Measurements from ENCODE around the gene PRG3.
"Not testable (repeated sequence)": the region's sequence is repeated elsewhere in the genome, so short reads cannot be mapped to it uniquely, and the experiment has no call there.

The PRG3 gene

DNA sequence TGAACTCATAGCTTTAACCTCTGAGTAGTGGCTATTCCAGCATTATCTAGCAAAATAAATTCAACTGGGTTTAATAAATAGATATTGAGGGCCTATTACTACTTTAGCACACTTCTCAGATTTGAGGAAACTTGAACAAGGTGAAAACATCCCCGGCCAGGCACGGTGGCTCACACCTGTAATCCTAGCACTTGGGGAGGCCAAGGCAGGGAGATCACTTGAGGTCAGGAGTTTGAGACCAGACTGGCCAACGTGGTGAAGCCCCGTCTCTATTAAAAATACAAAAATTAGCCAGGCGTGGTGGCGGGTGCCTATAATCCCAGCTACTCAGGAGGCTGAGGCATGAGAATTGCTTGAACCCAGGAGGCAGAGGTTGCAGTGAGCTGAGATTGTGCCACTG is 44.1 kb downstream of the PRG3 start:
- not testable (repeated sequence) for DNase-seq (ENCODE audit: low read depth)

DNA sequence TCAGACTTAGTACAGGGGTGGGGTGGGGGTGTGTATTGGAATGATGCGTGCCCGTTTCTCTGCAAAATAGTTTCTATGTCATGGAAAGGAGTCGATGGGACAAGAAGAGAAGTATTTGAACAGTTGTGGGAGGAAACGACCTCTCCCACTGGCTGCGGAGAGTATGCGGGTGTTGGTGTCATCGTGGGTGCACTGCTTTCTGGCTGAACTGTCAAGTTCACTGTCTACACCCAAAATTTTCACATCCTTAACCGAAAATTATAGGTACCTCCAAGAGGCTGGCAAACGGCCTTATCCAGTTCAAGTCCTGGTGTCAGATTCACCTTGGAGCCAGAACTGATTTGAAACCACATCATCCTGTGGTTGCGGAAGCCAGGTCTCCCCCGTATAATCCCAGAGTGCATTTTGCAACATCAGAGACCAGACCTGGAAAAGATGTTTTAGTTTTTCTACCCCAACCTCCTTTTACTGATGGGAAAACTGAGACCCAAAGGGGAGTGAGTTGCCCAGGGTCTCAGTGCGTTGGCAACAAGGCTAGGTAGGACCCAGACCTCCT is 44.8 kb downstream of the PRG3 start:
- no peak for DNase-seq (ENCODE audit: low read depth)

DNA sequence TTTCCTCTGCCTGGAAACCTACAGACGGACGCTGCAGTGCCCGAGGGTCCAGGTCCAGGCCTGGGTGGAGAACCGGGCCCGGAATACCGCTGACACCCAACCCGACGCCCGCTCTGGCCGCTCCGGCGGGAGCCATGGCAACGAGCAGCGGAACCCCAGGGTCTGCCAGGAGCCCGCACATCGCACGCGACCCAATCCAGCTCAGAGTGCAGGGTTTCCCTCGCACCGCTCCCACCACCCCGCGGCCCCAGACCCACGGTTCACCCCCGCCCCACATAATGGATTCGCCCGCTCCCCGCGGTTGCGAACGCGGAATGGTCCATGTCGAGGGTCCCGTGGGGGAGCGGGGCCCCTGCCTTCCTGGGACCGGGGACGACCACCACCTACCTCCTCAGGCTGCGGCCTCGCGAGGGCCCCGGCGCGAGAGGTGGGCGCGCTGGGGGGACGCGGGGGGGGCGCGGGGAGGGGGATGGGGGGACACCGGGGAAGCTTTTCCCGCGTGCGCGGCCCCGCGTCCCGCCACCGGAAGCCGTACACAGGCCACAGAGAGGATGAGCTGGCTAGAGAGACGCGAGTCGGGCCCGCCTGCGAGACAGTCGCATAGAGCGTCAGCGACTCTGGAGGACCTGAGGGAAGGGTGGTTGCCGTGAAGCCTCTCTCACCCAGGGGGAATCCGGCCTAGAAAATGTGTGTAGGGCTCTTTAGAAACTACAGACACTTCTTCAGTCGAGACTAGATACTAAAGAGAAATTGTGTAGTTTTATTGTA is 45.4 kb downstream of the PRG3 start, which contains the start of gene SSRP1:
Gene SSRP1 (minus strand): TSS at position 550 of the 768 bp plus-strand sequence. CDS start 771 bp downstream, outside the sequence.
- DNase-seq (ENCODE audit: low read depth) = peak; percentile 80

DNA sequence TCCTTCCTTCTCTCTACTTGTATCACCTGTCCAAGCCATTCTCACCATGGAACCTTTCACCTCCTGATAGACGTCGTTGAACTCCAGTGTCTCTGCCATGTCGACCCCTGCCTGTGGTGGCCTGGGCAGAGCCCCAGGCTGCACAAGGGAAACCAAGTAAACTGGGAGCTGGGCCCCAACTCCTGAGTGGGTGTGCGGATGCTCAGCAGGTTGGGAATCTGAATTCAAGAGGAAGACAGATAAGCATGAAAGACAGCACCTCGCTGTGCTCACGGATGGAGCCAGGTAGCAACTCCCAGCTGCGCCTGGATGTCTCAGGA is 46.0 kb downstream of the PRG3 start:
- no peak for DNase-seq (ENCODE audit: low read depth)

DNA sequence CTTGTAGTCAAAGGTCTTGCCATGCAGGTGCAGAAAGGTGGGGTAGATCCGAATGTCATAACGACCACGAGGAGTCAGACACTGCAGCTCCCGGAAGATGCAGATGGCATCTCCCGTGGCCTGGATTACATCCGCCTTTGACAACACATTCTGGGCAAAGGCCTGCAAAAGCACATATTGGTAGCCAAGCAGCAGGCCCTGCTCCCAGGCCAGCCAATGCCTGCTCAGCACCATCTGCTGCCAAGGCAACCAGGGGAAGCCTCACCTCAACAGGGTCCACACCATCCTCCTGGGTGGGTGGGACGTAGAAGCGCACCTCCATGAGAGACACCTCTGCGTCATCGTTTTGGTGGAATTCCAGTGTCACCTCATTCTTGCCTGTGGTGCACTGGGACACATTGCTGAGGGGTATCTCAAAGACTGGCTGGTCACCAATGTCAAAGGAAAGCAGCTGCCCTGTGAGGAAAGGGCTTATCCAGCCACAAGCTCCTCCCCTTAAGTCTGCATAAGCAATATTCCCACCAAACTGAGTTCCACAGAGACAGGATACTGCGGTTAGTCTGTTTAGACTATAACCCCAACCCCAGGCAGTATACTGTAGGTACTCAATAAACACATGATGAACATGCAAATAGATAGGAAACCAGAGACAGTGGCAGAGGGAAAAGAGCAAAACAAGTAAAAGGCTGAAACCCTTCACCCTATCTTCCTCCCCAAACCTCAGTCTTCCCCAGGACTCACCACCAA is 48.1 kb downstream of the PRG3 start:
- no peak for DNase-seq (ENCODE audit: low read depth)

DNA sequence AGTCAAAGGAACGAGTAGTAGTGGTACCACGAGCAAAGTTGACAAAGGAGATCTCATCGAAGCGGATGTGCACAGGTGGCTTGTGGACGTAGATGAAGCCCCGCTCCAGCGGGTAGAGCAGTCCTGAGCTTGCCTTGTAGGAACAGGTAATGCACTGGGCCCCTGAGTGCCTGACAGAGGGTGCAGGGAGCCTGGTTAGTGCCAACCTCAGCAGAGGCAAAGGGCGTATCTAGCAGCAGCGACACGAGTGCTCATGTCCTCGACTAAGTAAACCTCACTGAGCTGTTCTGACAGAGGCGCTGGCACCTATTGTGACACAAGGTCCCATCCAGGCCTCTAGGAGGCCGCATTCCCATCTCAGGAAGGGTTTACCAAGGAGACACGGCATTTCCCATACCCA is 49.2 kb downstream of the PRG3 start:
- DNase-seq (ENCODE audit: low read depth) = no peak

DNA sequence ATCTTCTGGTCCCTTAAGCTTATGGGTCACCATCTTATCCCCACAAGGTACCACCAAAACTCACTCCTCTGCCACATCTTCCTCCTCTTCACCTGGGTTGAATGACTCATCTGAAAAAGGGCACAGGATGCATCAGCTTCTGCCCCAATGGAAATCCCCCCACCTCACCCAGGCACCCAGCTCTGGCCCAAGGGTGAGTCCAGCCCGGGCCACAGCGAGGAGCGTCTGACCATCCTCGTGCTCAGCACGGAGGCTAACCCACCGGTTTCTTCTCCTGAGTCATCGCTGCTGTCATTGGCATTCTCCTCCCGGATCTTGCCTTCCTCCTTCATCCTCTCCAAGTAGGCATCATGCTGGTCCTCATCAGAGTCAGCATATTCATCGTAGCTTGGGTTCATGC is 50.9 kb downstream of the PRG3 start:
- no peak for DNase-seq (ENCODE audit: low read depth)

DNA sequence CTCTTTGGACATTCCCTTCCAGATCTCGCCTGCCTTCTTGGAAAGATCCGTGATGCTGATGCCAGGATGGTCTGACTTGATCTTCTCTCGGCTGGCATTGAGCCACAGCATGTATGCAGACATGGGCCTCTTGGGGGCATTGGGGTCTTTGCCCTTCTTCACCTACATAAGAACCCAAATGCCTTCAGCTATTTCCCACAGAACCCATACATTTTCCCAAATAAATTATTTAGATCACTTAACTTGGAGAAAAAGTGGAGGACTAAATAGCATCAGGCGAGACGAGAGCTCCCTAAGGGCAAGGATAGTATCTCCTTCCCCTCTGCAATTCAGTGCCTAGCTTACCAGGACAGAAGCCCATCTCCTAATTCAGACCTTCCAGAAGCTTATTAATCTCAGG is 53.2 kb downstream of the PRG3 start:
- no peak for DNase-seq (ENCODE audit: low read depth)
